ENCODE results near the gene AMOTL1.

Gene AMOTL1

DNA sequence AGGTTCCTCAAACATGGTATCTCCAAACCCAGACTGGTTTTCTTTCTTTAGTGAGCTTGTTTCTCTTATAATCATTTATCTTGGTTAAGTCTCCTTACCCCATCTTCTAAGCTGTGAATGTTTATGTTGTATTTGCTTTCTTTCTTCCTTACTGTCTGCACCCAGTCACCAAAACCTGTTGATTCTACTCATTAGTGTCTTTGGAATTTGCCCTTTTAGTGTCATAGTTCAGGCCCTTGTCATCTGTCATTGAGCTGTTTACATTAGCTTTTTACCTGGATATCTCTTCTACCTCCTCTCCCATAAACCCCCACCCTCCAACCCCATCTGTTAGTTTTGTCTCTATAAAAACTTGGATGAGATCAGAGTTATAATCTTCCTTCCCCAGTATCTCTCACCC lies 59.9 kb downstream of the AMOTL1 start:
- TF ChIP-seq FOXK2 (IDR thresholded peaks at IDR 0.05) (no peak), ZNF384 (IDR thresholded peaks at IDR 0.05) (no peak), ELF4 (IDR thresholded peaks at IDR 0.05) (no peak), CTBP1 (IDR thresholded peaks at IDR 0.05; ENCODE audit: borderline replicate concordance) (no peak), NFRKB (IDR thresholded peaks at IDR 0.05) (no peak), TARDBP (IDR thresholded peaks at IDR 0.05) (no peak), SUZ12 (IDR thresholded peaks at IDR 0.05) (no peak), LEF1 (IDR thresholded peaks at IDR 0.05; ENCODE audit: borderline replicate concordance) (no peak), FOXM1 (IDR thresholded peaks at IDR 0.05; ENCODE audit: borderline replicate concordance) (no peak), L3MBTL2 (conservative IDR thresholded peaks at IDR 0.05) (no peak), FOXA1 (IDR thresholded peaks at IDR 0.05) (no peak), SP1 (IDR thresholded peaks at IDR 0.05) (no peak), ARNT (IDR thresholded peaks at IDR 0.05) (no peak), BHLHE40 (IDR thresholded peaks at IDR 0.05; ENCODE audit: borderline replicate concordance) (no peak), HDGF (IDR thresholded peaks at IDR 0.05; ENCODE audit: borderline replicate concordance) (no peak)
- TF ChIP-seq, protein P1, sequence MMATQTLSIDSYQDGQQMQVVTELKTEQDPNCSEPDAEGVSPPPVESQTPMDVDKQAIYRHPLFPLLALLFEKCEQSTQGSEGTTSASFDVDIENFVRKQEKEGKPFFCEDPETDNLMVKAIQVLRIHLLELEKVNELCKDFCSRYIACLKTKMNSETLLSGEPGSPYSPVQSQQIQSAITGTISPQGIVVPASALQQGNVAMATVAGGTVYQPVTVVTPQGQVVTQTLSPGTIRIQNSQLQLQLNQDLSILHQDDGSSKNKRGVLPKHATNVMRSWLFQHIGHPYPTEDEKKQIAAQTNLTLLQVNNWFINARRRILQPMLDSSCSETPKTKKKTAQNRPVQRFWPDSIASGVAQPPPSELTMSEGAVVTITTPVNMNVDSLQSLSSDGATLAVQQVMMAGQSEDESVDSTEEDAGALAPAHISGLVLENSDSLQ (IDR thresholded peaks at IDR 0.05), result no peak
- ChIA-PET POLR2A (no interaction called here), CTCF (no interaction called here)
- no peak for DNase-seq (ENCODE audit: extremely low spot score)

DNA sequence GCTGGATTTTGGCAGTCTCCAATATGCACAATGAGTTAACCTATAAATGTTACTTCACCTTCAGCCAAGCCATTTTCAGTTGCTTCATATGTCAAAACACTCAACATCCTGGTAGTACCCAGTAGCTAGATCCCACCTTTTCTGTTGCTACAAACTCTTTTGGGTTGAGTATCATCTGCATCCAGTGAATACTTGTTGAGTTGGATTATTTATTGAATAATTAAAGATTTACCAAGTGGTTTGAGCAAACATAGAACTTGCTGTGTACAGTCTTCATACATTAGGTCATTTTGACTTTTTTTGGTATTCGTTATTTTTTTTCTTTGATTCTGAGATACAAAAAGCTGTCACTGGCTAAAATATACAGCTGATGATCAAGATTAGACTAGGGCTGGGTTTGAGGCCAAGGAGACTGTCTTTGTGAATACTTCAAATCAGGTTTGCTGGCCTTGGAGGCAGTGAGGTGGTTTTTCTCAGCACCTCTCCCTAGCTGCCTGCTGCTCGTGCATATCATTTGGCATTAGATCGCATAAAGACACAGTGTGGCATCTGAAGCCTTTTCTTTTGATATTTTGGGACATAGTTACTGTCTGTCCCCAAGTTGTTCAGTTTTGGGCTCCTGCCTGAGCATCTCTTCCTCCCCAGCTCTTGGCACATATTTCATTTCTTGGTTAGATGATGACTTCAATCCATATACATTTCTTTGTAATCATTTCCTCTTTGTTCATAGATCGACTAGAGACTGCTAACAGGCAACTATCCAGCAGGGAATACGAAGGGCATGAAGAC lies 62.8 kb downstream of the AMOTL1 start:
- TF ChIP-seq NFRKB (IDR thresholded peaks at IDR 0.05) (no peak), SP1 (IDR thresholded peaks at IDR 0.05) (no peak), TARDBP (IDR thresholded peaks at IDR 0.05) (no peak)
- DNase-seq (ENCODE audit: extremely low spot score), result no peak
- CTCF ChIA-PET, result no interaction called here
- POLR2A ChIA-PET, result no interaction called here

DNA sequence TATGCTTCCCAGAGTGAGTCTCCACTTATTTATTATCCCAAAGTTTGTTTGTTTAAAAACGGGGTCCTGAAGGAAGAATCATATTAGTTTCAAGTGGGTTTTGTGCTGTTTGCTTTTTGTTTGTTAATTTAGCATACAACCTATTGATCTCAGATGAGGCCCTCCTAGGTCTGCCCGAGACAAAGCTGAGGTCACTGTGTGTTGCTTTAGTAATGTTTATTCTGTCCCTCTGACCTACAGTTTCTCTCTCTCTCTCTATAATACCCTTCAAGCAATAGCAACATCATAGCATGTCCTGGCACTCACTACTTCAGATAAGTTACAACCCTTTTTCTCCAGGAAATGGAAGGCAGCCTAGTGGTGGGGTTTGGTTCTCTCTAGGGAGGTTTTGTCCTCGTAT lies 63.4 kb downstream of the AMOTL1 start:
- POLR2A ChIA-PET, result no interaction called here
- CTCF ChIA-PET, result no interaction called here
- TF ChIP-seq L3MBTL2 (conservative IDR thresholded peaks at IDR 0.05) (no peak), CTBP1 (IDR thresholded peaks at IDR 0.05; ENCODE audit: borderline replicate concordance) (no peak), SUZ12 (IDR thresholded peaks at IDR 0.05) (no peak), ZNF384 (IDR thresholded peaks at IDR 0.05) (no peak), ELF4 (IDR thresholded peaks at IDR 0.05) (no peak), BHLHE40 (IDR thresholded peaks at IDR 0.05; ENCODE audit: borderline replicate concordance) (no peak), ARNT (IDR thresholded peaks at IDR 0.05) (no peak), TARDBP (IDR thresholded peaks at IDR 0.05) (no peak), FOXM1 (IDR thresholded peaks at IDR 0.05; ENCODE audit: borderline replicate concordance) (no peak), FOXA1 (IDR thresholded peaks at IDR 0.05) (no peak), FOXK2 (IDR thresholded peaks at IDR 0.05) (no peak)
- TF ChIP-seq, protein P1 (IDR thresholded peaks at IDR 0.05), result no peak
- DNase-seq (ENCODE audit: extremely low spot score), result no peak

DNA sequence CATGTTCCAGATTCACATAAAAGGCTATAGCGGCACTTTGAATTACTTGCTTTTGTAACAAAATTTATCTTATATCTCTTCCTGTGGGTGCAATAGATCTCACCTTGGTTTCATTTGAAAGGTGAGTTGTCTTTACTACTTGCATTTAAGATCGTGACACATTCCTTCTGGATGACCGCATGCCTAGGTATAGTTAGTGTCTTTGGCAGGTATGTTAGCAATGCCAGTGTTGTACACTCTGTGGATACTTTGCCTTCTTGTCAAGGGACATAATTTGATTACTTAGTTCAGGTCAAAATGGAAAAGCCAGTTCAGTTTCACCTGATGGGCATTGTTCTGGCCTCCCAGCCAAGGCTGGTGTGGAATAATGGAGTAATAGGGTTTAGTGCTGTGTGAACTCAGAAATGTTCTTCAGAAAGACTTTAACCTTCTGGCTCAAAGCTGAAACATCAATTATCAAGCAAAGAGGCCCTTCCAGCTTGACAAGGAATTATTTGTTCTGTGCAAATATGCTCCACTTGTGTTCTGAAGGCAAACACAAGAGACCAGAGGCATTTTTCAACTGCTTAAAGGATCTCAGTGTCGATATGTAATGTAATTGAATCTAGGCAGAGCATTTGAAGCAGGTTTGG lies 64.6 kb downstream of the AMOTL1 start:
- POLR2A ChIA-PET, result no interaction called here
- DNase-seq (ENCODE audit: extremely low spot score), result no peak
- TF ChIP-seq FOXM1 (IDR thresholded peaks at IDR 0.05; ENCODE audit: borderline replicate concordance) (no peak), BHLHE40 (IDR thresholded peaks at IDR 0.05; ENCODE audit: borderline replicate concordance) (no peak), SUZ12 (IDR thresholded peaks at IDR 0.05) (no peak), LEF1 (IDR thresholded peaks at IDR 0.05; ENCODE audit: borderline replicate concordance) (no peak)
- TF ChIP-seq, protein P1 (IDR thresholded peaks at IDR 0.05), result no peak
- CTCF ChIA-PET, result no interaction called here

DNA sequence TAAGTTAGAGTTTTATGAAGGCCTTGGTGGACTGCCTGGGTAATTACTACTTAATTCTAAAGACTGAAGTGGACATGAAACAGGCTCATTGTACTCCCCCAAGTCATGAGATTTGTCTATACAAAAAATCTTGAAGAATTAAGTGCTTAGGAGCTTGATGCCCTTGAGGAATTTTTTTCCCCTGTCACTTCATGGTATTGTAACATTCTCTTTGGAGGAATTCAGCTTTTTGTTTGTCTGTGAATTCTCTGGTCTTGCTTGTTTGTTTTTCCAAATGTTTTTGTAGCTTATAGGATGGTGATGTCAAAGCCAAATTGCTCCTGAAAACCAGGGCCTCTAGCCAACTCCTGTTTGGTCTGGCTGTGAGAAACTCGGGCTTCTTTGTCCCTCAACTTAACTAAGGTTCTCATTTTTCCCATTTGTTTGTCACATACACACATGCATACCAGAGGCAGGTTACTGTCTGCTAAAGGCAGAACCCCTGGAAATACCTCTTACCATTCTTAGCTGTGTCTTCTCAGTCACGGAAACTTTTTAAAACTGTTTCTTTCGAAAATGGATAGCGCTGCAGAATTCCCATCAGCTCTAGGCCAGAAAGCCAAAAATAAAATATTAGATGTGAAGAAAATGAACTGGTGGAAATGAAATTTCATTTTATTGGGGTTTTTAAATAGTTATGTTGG lies 66.9 kb downstream of the AMOTL1 start:
- POLR2A ChIA-PET, result no interaction called here
- TF ChIP-seq CTBP1 (IDR thresholded peaks at IDR 0.05; ENCODE audit: borderline replicate concordance) (no peak), SUZ12 (IDR thresholded peaks at IDR 0.05) (no peak), FOXM1 (IDR thresholded peaks at IDR 0.05; ENCODE audit: borderline replicate concordance) (no peak), HDGF (IDR thresholded peaks at IDR 0.05; ENCODE audit: borderline replicate concordance) (no peak), L3MBTL2 (conservative IDR thresholded peaks at IDR 0.05) (no peak), NFRKB (IDR thresholded peaks at IDR 0.05) (no peak), ELF4 (IDR thresholded peaks at IDR 0.05) (no peak), FOXA1 (IDR thresholded peaks at IDR 0.05) (no peak), TARDBP (IDR thresholded peaks at IDR 0.05) (no peak), BHLHE40 (IDR thresholded peaks at IDR 0.05; ENCODE audit: borderline replicate concordance) (no peak), SP1 (IDR thresholded peaks at IDR 0.05) (no peak), ZNF384 (IDR thresholded peaks at IDR 0.05) (no peak)
- CTCF ChIA-PET, result no interaction called here
- DNase-seq (ENCODE audit: extremely low spot score), result no peak

DNA sequence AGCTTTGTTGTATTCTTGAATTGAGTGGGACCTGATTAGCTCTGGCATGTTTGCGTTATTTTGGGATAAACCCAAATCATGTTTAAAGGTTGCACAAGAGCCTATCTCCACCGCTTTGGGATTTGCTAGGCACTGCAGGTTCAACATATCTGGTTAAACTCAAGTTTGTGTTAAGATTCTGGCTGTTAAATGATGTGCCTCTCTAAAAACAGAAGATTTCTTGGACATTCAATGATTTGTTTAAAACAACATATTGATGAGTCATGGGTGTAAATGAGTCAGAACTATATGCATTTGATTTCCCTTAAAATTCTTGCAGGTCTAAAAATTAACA lies 67.4 kb downstream of the AMOTL1 start:
- TF ChIP-seq SP1 (IDR thresholded peaks at IDR 0.05) (no peak), HDGF (IDR thresholded peaks at IDR 0.05; ENCODE audit: borderline replicate concordance) (no peak), NFRKB (IDR thresholded peaks at IDR 0.05) (no peak)
- ChIA-PET CTCF (no interaction called here), POLR2A (no interaction called here)
- DNase-seq (ENCODE audit: extremely low spot score), result no peak
